Ectodermal cell (in vitro differentiated cells): ENCODE results near the gene SLC30A7.

ENCODE experiments used
- H3K27ac ChIP-seq: 2 replicates; pipeline ENCODE4 v1.7.0; 2013; ENCODE audit warnings: mild to moderate bottlenecking, low read depth, low read length; ENCODE audit not compliant: insufficient read depth, poor library complexity, severe bottlenecking
- H3K27me3 ChIP-seq: 2 replicates; pipeline ENCODE4 v1.7.0; 2013; ENCODE audit warnings: mild to moderate bottlenecking, low read length; ENCODE audit not compliant: insufficient read depth, control insufficient read depth, poor library complexity, severe bottlenecking
- H3K36me3 ChIP-seq: one replicate; pipeline ENCODE4 v1.7.0; 2013; ENCODE audit warnings: low read length; ENCODE audit not compliant: control insufficient read depth, insufficient read depth
- H3K4me1 ChIP-seq: one replicate; pipeline ENCODE4 v1.7.0; 2013; ENCODE audit warnings: low read length; ENCODE audit not compliant: control insufficient read depth, insufficient read depth
- H3K4me3 ChIP-seq: 2 replicates; pipeline ENCODE4 v1.7.0; 2013; ENCODE audit warnings: low read depth, low read length, control low read depth; ENCODE audit not compliant: insufficient read depth
- H3K9me3 ChIP-seq: 2 replicates; pipeline ENCODE4 v1.7.0; 2013; ENCODE audit warnings: mild to moderate bottlenecking, low read length, moderate library complexity; ENCODE audit not compliant: control insufficient read depth
- WGBS, 2 experiments: methylation state at CpG; one replicate each; pipeline ENCODE4 v1.1.7; 2013; ENCODE audit warnings: missing lambda C conversion rate in 2 of 2; 5-methylcytosine and 5-hydroxymethylcytosine counted together

SLC30A7 gene

GRCh38 chr1:100971021-100971420, 75.1 kb downstream of the SLC30A7 start:
- Histone ChIP-seq H3K27ac (no peak overlapping the region), H3K4me1 (no peaks in the 10 kb centered on the region), H3K4me3 (no peak overlapping the region), H3K36me3 (peaks cover 8% of the 10 kb centered on the region), H3K9me3 (no peaks in the 10 kb centered on the region), H3K27me3 (no peaks in the 10 kb centered on the region)
- 67 to 89% methylated on average over 1 of the region's 1 CpG for whole genome bisulfite sequencing, 2 experiments

- 67 to 89% methylated on average over 1 of the region's 1 CpG for WGBS, 2 experiments
- H3K27me3 ChIP-seq = no peaks in the 10 kb centered on the region
- no peaks in the 10 kb centered on the region for H3K4me1 ChIP-seq
- no peaks in the 10 kb centered on the region for H3K9me3 ChIP-seq
- H3K27ac ChIP-seq = no peak overlapping the region
- no peak overlapping the region for H3K4me3 ChIP-seq
- H3K36me3 ChIP-seq = no peaks in the 10 kb centered on the region
Observed at GRCh38 chr1:100972185-100972584, 76.3 kb downstream of the SLC30A7 start.

- Histone ChIP-seq H3K36me3 (no peaks in the 10 kb centered on the region), H3K27me3 (no peaks in the 10 kb centered on the region), H3K9me3 (no peaks in the 10 kb centered on the region), H3K27ac (no peak overlapping the region), H3K4me3 (no peak overlapping the region), H3K4me1 (no peaks in the 10 kb centered on the region)
- WGBS, 2 experiments = 100% methylated on average over 1 of the region's 1 CpG
Observed at GRCh38 chr1:100976936-100977335, 81.0 kb downstream of the SLC30A7 start.

GRCh38 chr1:100979631-100980030, 83.7 kb downstream of the SLC30A7 start:
- Histone ChIP-seq H3K4me3 (no peak overlapping the region), H3K36me3 (no peaks in the 10 kb centered on the region), H3K27ac (no peak overlapping the region), H3K27me3 (no peaks in the 10 kb centered on the region), H3K9me3 (no peaks in the 10 kb centered on the region), H3K4me1 (no peaks in the 10 kb centered on the region)
- 95 to 100% methylated on average over 1 of the region's 2 CpGs for WGBS, 2 experiments

- WGBS, 2 experiments = 95 to 96% methylated on average over 4 of the region's 4 CpGs
- Histone ChIP-seq H3K4me1 (no peaks in the 10 kb centered on the region), H3K27ac (no peak overlapping the region), H3K9me3 (no peaks in the 10 kb centered on the region), H3K36me3 (no peaks in the 10 kb centered on the region), H3K27me3 (no peaks in the 10 kb centered on the region), H3K4me3 (no peak overlapping the region)
Observed at GRCh38 chr1:100982793-100983192, 86.9 kb downstream of the SLC30A7 start.

- Histone ChIP-seq H3K4me3 (no peak overlapping the region), H3K36me3 (peaks cover 9% of the 10 kb centered on the region)
Observed at GRCh38 chr1:100988121-100988520, 92.2 kb downstream of the SLC30A7 start.

GRCh38 chr1:100989306-100990077, 93.6 kb downstream of the SLC30A7 start:
- H3K27ac ChIP-seq = no peak overlapping the region

More at GRCh38 chr1:100988121-100988520, 92.2 kb downstream of the SLC30A7 start:
- Histone ChIP-seq H3K4me1 (no peaks in the 10 kb centered on the region), H3K27ac (no peak overlapping the region), H3K9me3 (no peaks in the 10 kb centered on the region), H3K27me3 (no peaks in the 10 kb centered on the region)
- WGBS, 2 experiments = 93 to 96% methylated on average over 3 of the region's 3 CpGs

GRCh38 chr1:100995198-100995988, 99.5 kb downstream of the SLC30A7 start:
- Histone ChIP-seq H3K27me3 (no peaks in the 10 kb centered on the region), H3K9me3 (no peaks in the 10 kb centered on the region), H3K27ac (no peak overlapping the region), H3K4me3 (no peak overlapping the region), H3K36me3 (peaks cover 13% of the 10 kb centered on the region), H3K4me1 (no peaks in the 10 kb centered on the region)
- WGBS, 2 experiments = 90 to 98% methylated on average over 3 of the region's 4 CpGs

More at GRCh38 chr1:100989306-100990077, 93.6 kb downstream of the SLC30A7 start:
- Histone ChIP-seq H3K9me3 (no peaks in the 10 kb centered on the region), H3K4me3 (no peak overlapping the region), H3K27me3 (no peaks in the 10 kb centered on the region), H3K36me3 (peaks cover 9% of the 10 kb centered on the region), H3K4me1 (no peaks in the 10 kb centered on the region)
- WGBS, 2 experiments = 90 to 100% methylated on average over 2 of the region's 2 CpGs

- WGBS, 2 experiments = 88 to 91% methylated on average over 1 of the region's 1 CpG
- H3K36me3 ChIP-seq = peaks cover 6% of the 10 kb centered on the region
Observed at GRCh38 chr1:100998426-100998825, 102.5 kb downstream of the SLC30A7 start.

GRCh38 chr1:101000131-101000873, 104.4 kb downstream of the SLC30A7 start:
- H3K36me3 ChIP-seq = peaks cover 6% of the 10 kb centered on the region
- WGBS, 2 experiments = 100% methylated on average over 1 of the region's 2 CpGs; no CpG with 5 or more reads in 1 of the 2 experiments
- no peak overlapping the region for H3K27ac ChIP-seq
- H3K4me1 ChIP-seq = no peaks in the 10 kb centered on the region
- H3K4me3 ChIP-seq = no peak overlapping the region
- H3K27me3 ChIP-seq = no peaks in the 10 kb centered on the region
- no peaks in the 10 kb centered on the region for H3K9me3 ChIP-seq

More at GRCh38 chr1:100998426-100998825, 102.5 kb downstream of the SLC30A7 start:
- Histone ChIP-seq H3K27me3 (no peaks in the 10 kb centered on the region), H3K4me3 (no peak overlapping the region), H3K27ac (no peak overlapping the region), H3K9me3 (no peaks in the 10 kb centered on the region), H3K4me1 (no peaks in the 10 kb centered on the region)
